ENCODE data around the gene CTSA.
A peak's percentile ranks its signal among the peaks of the same experiment; 100 is the strongest.
"Not testable (repeated sequence)": the region's sequence is repeated elsewhere in the genome, so short reads cannot be mapped to it uniquely, and the experiment has no call there.

CTSA gene

GRCh38 chr20:45918779-45919537, 27.8 kb downstream of the CTSA start:
- no peak for DNase-seq (ENCODE audit: low read depth)

- no peak for DNase-seq (ENCODE audit: low read depth)
Measured at GRCh38 chr20:45919542-45920399, 28.6 kb downstream of the CTSA start.

GRCh38 chr20:45920462-45921336, 29.6 kb downstream of the CTSA start:
- DNase-seq (ENCODE audit: low read depth), result no peak

GRCh38 chr20:45921337-45922189, 30.4 kb downstream of the CTSA start:
- DNase-seq (ENCODE audit: low read depth), result no peak

GRCh38 chr20:45924391-45925261, 33.5 kb downstream of the CTSA start:
- no peak for DNase-seq (ENCODE audit: low read depth)

- DNase-seq (ENCODE audit: low read depth), result no peak
Measured at GRCh38 chr20:45925821-45926506, 34.8 kb downstream of the CTSA start.

- no peak for DNase-seq (ENCODE audit: low read depth)
Measured at GRCh38 chr20:45926731-45927070, 35.6 kb downstream of the CTSA start.

GRCh38 chr20:45927071-45927878, 36.1 kb downstream of the CTSA start:
- DNase-seq (ENCODE audit: low read depth), result no peak

GRCh38 chr20:45931680-45932079, 40.5 kb downstream of the CTSA start:
- DNase-seq (ENCODE audit: low read depth), result not testable (repeated sequence)

GRCh38 chr20:45933266-45934045, 42.3 kb downstream of the CTSA start:
- DNase-seq (ENCODE audit: low read depth), result peak; percentile 51

GRCh38 chr20:45934046-45934585, 43.0 kb downstream of the CTSA start:
- peak; percentile 16 for DNase-seq (ENCODE audit: low read depth)

- peak; percentile 97 for DNase-seq (ENCODE audit: low read depth)
Measured at GRCh38 chr20:45934586-45935415, 43.7 kb downstream of the CTSA start, which contains the start of gene PCIF1. PCIF1 (plus strand) TSS chr20:45934683; CDS start chr20:45939000, 4,317 bp downstream.

GRCh38 chr20:45935416-45936046, 44.4 kb downstream of the CTSA start:
- no peak for DNase-seq (ENCODE audit: low read depth)

GRCh38 chr20:45937765-45938164, 46.6 kb downstream of the CTSA start:
- DNase-seq (ENCODE audit: low read depth), result no peak

GRCh38 chr20:45938727-45939438, 47.7 kb downstream of the CTSA start:
- DNase-seq (ENCODE audit: low read depth), result no peak

- DNase-seq (ENCODE audit: low read depth), result no peak
Measured at GRCh38 chr20:45940053-45940452, 48.9 kb downstream of the CTSA start.
